Vagina (tissue), 2 donors: ENCODE results near the gene GRK1. TPM values are rescaled to one million over a fixed set of nuclear protein-coding genes. Genes with fewer than 3 reads are reported as not detected.

Experiments
- DNase-seq, 2 donors: peaks; one replicate each; pipeline ENCODE4 v3.0.0-alpha.2; 2017; ENCODE audit errors: extremely low spot score in 2 of 2
- H3K27ac ChIP-seq: fragments of 200-600 bp; sonication (generic); one replicate; pipeline ENCODE4 v1.5.1; 2019
- H3K27me3 ChIP-seq: fragments of 200-600 bp; sonication (generic); one replicate; pipeline ENCODE4 v1.5.1; 2019
- H3K36me3 ChIP-seq, 2 donors: fragments of 200-600 bp; sonication (generic); one replicate each; pipeline ENCODE4 v1.5.1; 2017 to 2019
- H3K4me1 ChIP-seq: fragments of 200-600 bp; sonication (generic); one replicate; pipeline ENCODE4 v1.5.1; 2019
- H3K4me3 ChIP-seq, 2 donors: fragments of 200-600 bp; sonication (generic); 1 replicate in 1 of 2; 2 replicates in 1 of 2; pipeline ENCODE4 v1.5.1; 2016 to 2019
- H3K9me3 ChIP-seq: fragments of 200-600 bp; sonication (generic); one replicate; pipeline ENCODE4 v1.5.1; 2019
- CTCF ChIP-seq, 3 experiments: fragments of 450-650 bp in 2 of 3; fragments of 200-600 bp in 1 of 3; sonication (generic) in 1 of 3; IDR thresholded peaks; one replicate each; pipeline ENCODE4 v1.5.1; 2017 to 2019; ENCODE audit warnings: antibody characterized with exemption in 3 of 3, mild to moderate bottlenecking in 2 of 3, moderate library complexity in 2 of 3
- POLR2A ChIP-seq, 2 donors: fragments of 450-650 bp; IDR thresholded peaks; one replicate each; pipeline ENCODE4 v1.6.1; 2017; ENCODE audit warnings: antibody characterized with exemption in 2 of 2, mild to moderate bottlenecking in 2 of 2, moderate library complexity in 2 of 2
- POLR2AphosphoS5 ChIP-seq, 2 donors: sonication (generic); formaldehyde crosslinking; IDR thresholded peaks; one replicate each; pipeline ENCODE4 v1.9.0; 2017; ENCODE audit warnings: antibody characterized with exemption in 2 of 2, mild to moderate bottlenecking in 2 of 2, low read depth in 1 of 2; ENCODE audit not compliant: insufficient read depth in 1 of 2
- intact Hi-C: fragments of 100-400 bp; cut with DNase I; formaldehyde crosslinking; loops from one replicate; pipeline ENCODE4 v1.15.1; 2023
- total RNA-seq: library from RNA; depleted of rRNA; stranded (reverse); fragments of >200 nt; gene quantifications from one replicate; pipeline ENCODE4 v1.2.3, GENCODE V29; 2016

Gene GRK1
- total RNA-seq, 1 donor from 2014 or later: not detected

- intact Hi-C loops: no loop called here
- H3K27ac ChIP-seq: no peak within 1 kb of the TSS
- H3K9me3 ChIP-seq: no peaks in the 10 kb centered on the region
- H3K4me1 ChIP-seq: no peaks in the 10 kb centered on the region
- DNase-seq: no peak
- no peaks in the 10 kb centered on the region for H3K27me3 ChIP-seq
- no peak for TF ChIP-seq CTCF (IDR thresholded peaks at IDR 0.05)
- TF ChIP-seq POLR2AphosphoS5 (IDR thresholded peaks at IDR 0.05; ENCODE audit: insufficient read depth in 1 of 2, low read depth in 1 of 2): no peak
- H3K36me3 ChIP-seq: no peaks in the 10 kb centered on the region
- no peak within 1 kb of the TSS for H3K4me3 ChIP-seq
These were observed 8.9 kb upstream of the GRK1 start, which contains the start of gene ATP4B for GRCh38 chr13:113657851-113658741. TSS of gene ATP4B (minus strand) at chr13:113658198. CDS start at chr13:113658144, 54 bp downstream.

GRCh38 chr13:113658836-113659235 is 8.2 kb upstream of the GRK1 start:
- intact Hi-C loops: no loop called here
- no peak overlapping the region for H3K4me3 ChIP-seq
- no peak for TF ChIP-seq POLR2A (IDR thresholded peaks at IDR 0.05)
- TF ChIP-seq POLR2AphosphoS5 (IDR thresholded peaks at IDR 0.05; ENCODE audit: insufficient read depth in 1 of 2, low read depth in 1 of 2): no peak
- no peak for TF ChIP-seq CTCF (IDR thresholded peaks at IDR 0.05)
- H3K9me3 ChIP-seq: no peaks in the 10 kb centered on the region
- H3K27ac ChIP-seq: no peak overlapping the region
- no peak for DNase-seq
- no peaks in the 10 kb centered on the region for H3K27me3 ChIP-seq
- no peaks in the 10 kb centered on the region for H3K36me3 ChIP-seq
- H3K4me1 ChIP-seq: no peaks in the 10 kb centered on the region

GRCh38 chr13:113659337-113659736 is 7.7 kb upstream of the GRK1 start:
- TF ChIP-seq POLR2AphosphoS5 (IDR thresholded peaks at IDR 0.05; ENCODE audit: insufficient read depth in 1 of 2, low read depth in 1 of 2) (no peak), CTCF (IDR thresholded peaks at IDR 0.05) (no peak), POLR2A (IDR thresholded peaks at IDR 0.05) (no peak)
- Histone ChIP-seq H3K4me3 (no peak overlapping the region), H3K9me3 (no peaks in the 10 kb centered on the region), H3K4me1 (no peaks in the 10 kb centered on the region), H3K36me3 (no peaks in the 10 kb centered on the region), H3K27me3 (no peaks in the 10 kb centered on the region), H3K27ac (no peak overlapping the region)
- DNase-seq: no peak
- intact Hi-C loops: no loop called here

- H3K27me3 ChIP-seq: no peaks in the 10 kb centered on the region
- DNase-seq: no peak
- no peaks in the 10 kb centered on the region for H3K4me1 ChIP-seq
- intact Hi-C loops: no loop called here
- no peak overlapping the region for H3K27ac ChIP-seq
- no peaks in the 10 kb centered on the region for H3K36me3 ChIP-seq
- no peak for TF ChIP-seq POLR2A (IDR thresholded peaks at IDR 0.05)
- TF ChIP-seq CTCF (IDR thresholded peaks at IDR 0.05): no peak
- no peak for TF ChIP-seq POLR2AphosphoS5 (IDR thresholded peaks at IDR 0.05; ENCODE audit: insufficient read depth in 1 of 2, low read depth in 1 of 2)
- H3K9me3 ChIP-seq: no peaks in the 10 kb centered on the region
- no peak overlapping the region for H3K4me3 ChIP-seq
These were observed 7.0 kb upstream of the GRK1 start for GRCh38 chr13:113660066-113660465.

GRCh38 chr13:113661509-113661908 is 5.5 kb upstream of the GRK1 start:
- no peaks in the 10 kb centered on the region for H3K9me3 ChIP-seq
- H3K4me1 ChIP-seq: no peaks in the 10 kb centered on the region
- no peak for DNase-seq
- no peaks in the 10 kb centered on the region for H3K27me3 ChIP-seq
- intact Hi-C loops: no loop called here
- no peaks in the 10 kb centered on the region for H3K36me3 ChIP-seq
- H3K4me3 ChIP-seq: no peak overlapping the region
- no peak overlapping the region for H3K27ac ChIP-seq
- TF ChIP-seq CTCF (IDR thresholded peaks at IDR 0.05) (no peak), POLR2AphosphoS5 (IDR thresholded peaks at IDR 0.05; ENCODE audit: insufficient read depth in 1 of 2, low read depth in 1 of 2) (no peak), POLR2A (IDR thresholded peaks at IDR 0.05) (no peak)
